ENCODE results near the gene TNIK.

- TF ChIP-seq TCF12 (IDR thresholded peaks at IDR 0.05) = no peak
- no peak for TF ChIP-seq TCF12 (CRISPR knock-in tag; IDR thresholded peaks at IDR 0.05)
- TF ChIP-seq ZKSCAN1 (IDR thresholded peaks at IDR 0.05; ENCODE audit: low read length) = no peak
Observed at GRCh38 chr3:171459137-171459941, 866 bp downstream of the TNIK start.

All from HepG2 (cell line).